Smooth muscle cell (in vitro differentiated cells): ENCODE results near the gene KRT74. TPM values are rescaled to one million over a fixed set of nuclear protein-coding genes. Genes with fewer than 3 reads are reported as not detected.

Source experiments
- DNase-seq: peaks from one replicate; lab custom pipeline; 2025; ENCODE audit not compliant: unreplicated experiment; lab: John Stamatoyannopoulos, UW
- H2AFZ ChIP-seq: fragments of 200-600 bp; sonication (generic); 2 replicates; pipeline ENCODE4 v1.6.0; 2016; ENCODE audit warnings: antibody characterized with exemption, low read depth, mild to moderate bottlenecking
- H3F3A ChIP-seq: fragments of 200-600 bp; sonication (generic); 2 replicates; pipeline ENCODE4 v1.6.0; 2017; ENCODE audit warnings: antibody characterized with exemption, low read depth
- H3K27ac ChIP-seq: fragments of 200-600 bp; sonication (generic); 2 replicates; pipeline ENCODE4 v1.5.1; 2016; ENCODE audit warnings: low read depth, mild to moderate bottlenecking
- H3K27me3 ChIP-seq: fragments of 200-600 bp; sonication (generic); 2 replicates; pipeline ENCODE4 v1.6.1; 2016; ENCODE audit warnings: low read depth, mild to moderate bottlenecking
- H3K36me3 ChIP-seq: fragments of 200-600 bp; sonication (generic); 2 replicates; pipeline ENCODE4 v1.5.1; 2016; ENCODE audit warnings: low read depth
- H3K4me1 ChIP-seq: fragments of 200-600 bp; sonication (generic); 2 replicates; pipeline ENCODE4 v1.5.1; 2016; ENCODE audit warnings: low read depth
- H3K4me2 ChIP-seq: fragments of 200-600 bp; sonication (generic); 2 replicates; pipeline ENCODE4 v1.6.0; 2016; ENCODE audit warnings: mild to moderate bottlenecking
- H3K4me3 ChIP-seq: fragments of 200-600 bp; sonication (generic); 2 replicates; pipeline ENCODE4 v1.5.1; 2016; ENCODE audit warnings: mild to moderate bottlenecking
- H3K79me2 ChIP-seq: fragments of 200-600 bp; sonication (generic); 2 replicates; pipeline ENCODE4 v1.6.0; 2016; ENCODE audit warnings: low read depth, mild to moderate bottlenecking
- H3K9ac ChIP-seq: fragments of 200-600 bp; sonication (generic); 2 replicates; pipeline ENCODE4 v1.6.0; 2016; ENCODE audit warnings: low read depth
- H3K9me3 ChIP-seq: fragments of 200-600 bp; sonication (generic); replicated peaks from 2 replicates; pipeline ENCODE4 v1.5.1; 2016; ENCODE audit warnings: low read depth
- H4K20me1 ChIP-seq: fragments of 200-600 bp; sonication (generic); 2 replicates; pipeline ENCODE4 v1.6.0; 2016; ENCODE audit warnings: low read depth
- WGBS: methylation state at CpG from one replicate; pipeline ENCODE4 v1.1.7; 2016; ENCODE audit warnings: low lambda C conversion rate; 5-methylcytosine and 5-hydroxymethylcytosine counted together
- polyA plus RNA-seq: library from polyadenylated mRNA; unstranded; fragments of >200 nt; fragmentation: Nextera tagmentation; extraction: Ambion mirVana; gene quantifications from 2 replicates; pipeline ENCODE4 v1.2.1, GENCODE V29; 2016
- total RNA-seq: library from RNA; depleted of rRNA; stranded (reverse); fragments of >200 nt; gene quantifications from 2 replicates; pipeline ENCODE4 v1.2.3, GENCODE V29; 2014
- TF ChIP-seq, protein P1 (sequence below): fragments of 200-600 bp; sonication (generic); IDR thresholded peaks from 2 replicates; pipeline ENCODE4 v1.5.1; 2017; ENCODE audit warnings: borderline replicate concordance, mild to moderate bottlenecking, antibody characterized with exemption; ENCODE audit not compliant: insufficient read depth, poor library complexity, severe bottlenecking

Gene KRT74
- total and polyA plus RNA-seq, 2 experiments from 2014 or later = not detected

DNA sequence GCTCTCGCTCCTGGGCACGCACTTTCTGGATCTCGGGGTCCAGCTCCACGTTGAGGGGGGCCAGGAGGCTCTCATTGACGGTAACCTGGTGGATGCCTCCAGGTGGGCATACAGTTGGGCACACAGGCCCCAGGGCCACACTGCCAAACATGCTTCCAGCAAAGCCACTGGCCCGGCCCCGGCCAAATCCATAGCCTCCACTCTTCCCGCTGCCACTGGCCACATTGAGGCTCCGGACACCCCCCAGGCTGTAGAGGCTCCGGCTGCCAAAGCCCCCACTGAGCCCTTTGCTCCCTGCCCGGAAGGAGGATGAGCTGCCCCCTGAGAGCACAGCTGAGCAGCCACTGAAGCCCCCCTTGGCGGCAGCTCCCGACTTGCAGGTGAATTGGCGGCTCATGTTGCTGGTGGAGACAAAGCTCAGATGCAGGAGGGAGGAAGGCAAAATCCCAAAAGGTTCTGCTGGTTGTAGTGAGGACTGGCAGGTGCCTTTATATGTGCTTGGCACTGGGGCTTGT is 20.9 kb downstream of the KRT74 start, which contains the start of gene KRT71:
TSS of gene KRT71 (minus strand) at position 465 of the 515 bp plus-strand sequence. CDS start at position 397, 68 bp downstream.
- no peaks in the 10 kb centered on the region for H3K9me3 ChIP-seq
- no peaks in the 10 kb centered on the region for H3K79me2 ChIP-seq
- H3K27me3 ChIP-seq = peaks cover 9% of the 10 kb centered on the region
- 96% methylated on average over 14 of the region's 14 CpGs for WGBS
- no peak within 1 kb of the TSS for H3K4me2 ChIP-seq
- no peak within 1 kb of the TSS for H2AFZ ChIP-seq
- no peaks in the 10 kb centered on the region for H3K36me3 ChIP-seq
- H3K4me3 ChIP-seq = no peak within 1 kb of the TSS
- H3K9ac ChIP-seq = no peak within 1 kb of the TSS
- TF ChIP-seq, protein P1, sequence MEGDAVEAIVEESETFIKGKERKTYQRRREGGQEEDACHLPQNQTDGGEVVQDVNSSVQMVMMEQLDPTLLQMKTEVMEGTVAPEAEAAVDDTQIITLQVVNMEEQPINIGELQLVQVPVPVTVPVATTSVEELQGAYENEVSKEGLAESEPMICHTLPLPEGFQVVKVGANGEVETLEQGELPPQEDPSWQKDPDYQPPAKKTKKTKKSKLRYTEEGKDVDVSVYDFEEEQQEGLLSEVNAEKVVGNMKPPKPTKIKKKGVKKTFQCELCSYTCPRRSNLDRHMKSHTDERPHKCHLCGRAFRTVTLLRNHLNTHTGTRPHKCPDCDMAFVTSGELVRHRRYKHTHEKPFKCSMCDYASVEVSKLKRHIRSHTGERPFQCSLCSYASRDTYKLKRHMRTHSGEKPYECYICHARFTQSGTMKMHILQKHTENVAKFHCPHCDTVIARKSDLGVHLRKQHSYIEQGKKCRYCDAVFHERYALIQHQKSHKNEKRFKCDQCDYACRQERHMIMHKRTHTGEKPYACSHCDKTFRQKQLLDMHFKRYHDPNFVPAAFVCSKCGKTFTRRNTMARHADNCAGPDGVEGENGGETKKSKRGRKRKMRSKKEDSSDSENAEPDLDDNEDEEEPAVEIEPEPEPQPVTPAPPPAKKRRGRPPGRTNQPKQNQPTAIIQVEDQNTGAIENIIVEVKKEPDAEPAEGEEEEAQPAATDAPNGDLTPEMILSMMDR = no peak
- no peaks in the 10 kb centered on the region for H4K20me1 ChIP-seq
- no peak for DNase-seq
- no peak within 1 kb of the TSS for H3K27ac ChIP-seq
- H3F3A ChIP-seq = no peaks in the 10 kb centered on the region
- no peaks in the 10 kb centered on the region for H3K4me1 ChIP-seq

DNA sequence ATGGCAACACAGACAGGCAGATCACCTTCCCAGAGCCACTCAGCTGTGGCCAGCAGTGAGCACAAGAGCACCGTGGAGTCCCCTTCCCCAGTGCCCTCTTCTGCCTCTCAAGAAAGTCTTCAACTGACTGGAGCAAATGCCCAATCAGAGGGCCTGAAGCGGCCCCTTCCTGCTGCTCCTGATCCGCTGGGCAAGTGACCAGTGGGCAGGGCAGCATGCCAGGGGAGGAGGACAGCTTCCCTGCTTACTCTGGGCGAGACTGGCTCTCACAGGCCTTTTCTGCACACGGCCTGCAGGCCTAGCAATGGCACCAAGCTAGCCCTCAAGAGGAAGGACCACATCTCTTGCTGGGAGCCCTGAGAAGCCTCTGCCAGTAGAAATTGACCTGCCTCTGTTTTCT is 21.6 kb downstream of the KRT74 start:
- H3K9ac ChIP-seq = no peak overlapping the region
- H3K4me3 ChIP-seq = no peak overlapping the region
- peaks cover 9% of the 10 kb centered on the region for H3K27me3 ChIP-seq
- no peak overlapping the region for H2AFZ ChIP-seq
- TF ChIP-seq, protein P1 = no peak
- no peaks in the 10 kb centered on the region for H4K20me1 ChIP-seq
- H3K4me2 ChIP-seq = no peak overlapping the region
- DNase-seq = no peak
- no peaks in the 10 kb centered on the region for H3K36me3 ChIP-seq
- H3K27ac ChIP-seq = no peak overlapping the region
- H3K79me2 ChIP-seq = no peaks in the 10 kb centered on the region
- no peaks in the 10 kb centered on the region for H3F3A ChIP-seq
- no peaks in the 10 kb centered on the region for H3K4me1 ChIP-seq
- no peaks in the 10 kb centered on the region for H3K9me3 ChIP-seq
- WGBS = 89% methylated on average over 5 of the region's 5 CpGs

DNA sequence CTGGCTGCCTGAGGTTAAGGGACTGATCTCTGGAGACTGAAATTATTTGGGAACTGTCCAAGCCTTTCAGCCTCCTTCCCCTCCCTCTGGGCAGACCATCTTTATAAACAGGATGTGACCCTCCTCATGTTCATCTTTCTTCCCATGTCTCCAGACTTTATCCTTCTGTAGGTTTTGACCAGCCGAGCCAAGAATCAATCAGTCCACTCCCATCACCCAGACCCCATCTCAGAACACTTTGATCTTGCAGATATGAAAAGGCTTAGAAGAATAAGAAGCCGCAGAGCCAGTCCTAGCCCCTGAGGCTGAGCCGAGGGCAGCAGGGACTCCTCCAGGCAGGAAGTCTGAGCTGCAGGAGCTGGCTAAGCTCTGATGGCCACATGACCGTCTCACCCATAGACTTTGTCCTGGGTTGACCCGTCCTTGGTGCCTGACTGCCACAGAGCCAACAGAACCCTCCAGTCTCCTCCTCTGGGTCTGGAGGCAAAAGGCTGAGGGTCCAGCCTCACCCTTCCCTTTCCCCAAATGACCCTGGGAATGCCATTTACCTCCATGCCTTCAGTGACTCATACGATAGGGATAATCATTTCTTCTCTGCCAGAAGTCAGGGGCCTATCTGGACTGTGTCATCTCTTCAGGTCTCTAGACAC is 22.3 kb downstream of the KRT74 start:
- Histone ChIP-seq H3K4me3 (no peak overlapping the region), H3K27me3 (peaks cover 9% of the 10 kb centered on the region), H3K9ac (no peak overlapping the region), H3K4me1 (no peaks in the 10 kb centered on the region), H3K9me3 (no peaks in the 10 kb centered on the region), H3K27ac (no peak overlapping the region), H3K4me2 (no peak overlapping the region), H3F3A (no peaks in the 10 kb centered on the region), H3K36me3 (no peaks in the 10 kb centered on the region), H3K79me2 (no peaks in the 10 kb centered on the region), H4K20me1 (no peaks in the 10 kb centered on the region), H2AFZ (no peak overlapping the region)
- DNase-seq = no peak
- WGBS = 53% methylated on average over 6 of the region's 6 CpGs
- TF ChIP-seq, protein P1 = no peak

DNA sequence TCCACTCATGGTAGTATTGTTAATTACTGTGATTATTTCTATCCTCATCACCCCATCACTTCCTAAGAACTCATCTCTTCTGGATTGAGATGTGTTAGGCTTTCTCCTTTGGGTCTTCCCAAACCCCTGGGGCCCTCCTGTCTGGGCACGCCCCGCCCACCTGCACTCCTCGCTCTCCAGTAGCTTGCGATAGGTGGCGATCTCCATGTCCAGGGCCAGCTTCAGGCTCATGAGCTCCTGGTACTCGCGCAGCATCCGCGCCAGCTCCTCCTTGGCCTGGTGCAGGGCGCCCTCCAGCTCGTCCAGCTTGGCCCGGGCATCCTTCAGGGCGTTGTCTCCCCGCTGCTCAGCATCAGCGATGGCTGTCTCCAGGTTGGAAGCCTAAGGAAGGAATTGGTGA is 27.5 kb downstream of the KRT74 start:
- Histone ChIP-seq H3K79me2 (no peaks in the 10 kb centered on the region), H3K4me2 (no peak overlapping the region), H3K4me3 (no peak overlapping the region), H3K9me3 (no peaks in the 10 kb centered on the region), H3K36me3 (no peaks in the 10 kb centered on the region), H2AFZ (no peak overlapping the region), H3K9ac (no peak overlapping the region), H3K4me1 (no peaks in the 10 kb centered on the region), H4K20me1 (no peaks in the 10 kb centered on the region), H3K27me3 (peaks cover 9% of the 10 kb centered on the region), H3F3A (no peaks in the 10 kb centered on the region), H3K27ac (no peak overlapping the region)
- no peak for DNase-seq
- 75% methylated on average over 15 of the region's 15 CpGs for WGBS
- TF ChIP-seq, protein P1 = no peak
